Hematopoietic multipotent progenitor cell treated with erythropoietin and hydrocortisone succinate and interleukin-3 and kit ligand, for 17 days (in vitro differentiated cells): Measurements from ENCODE around the gene EML5.

Experiments
- DNase-seq: peaks from one replicate; pipeline ENCODE4 v3.0.0-alpha.2; 2015; ENCODE audit warnings: low spot score

EML5 gene

GRCh38 chr14:88707088-88707487, 85.7 kb downstream of the EML5 start:
- no peak for DNase-seq

GRCh38 chr14:88706425-88706824, 86.3 kb downstream of the EML5 start:
- no peak for DNase-seq

GRCh38 chr14:88698651-88699050, 94.1 kb downstream of the EML5 start:
- DNase-seq: no peak

- DNase-seq: no peak
Measured at GRCh38 chr14:88695870-88696269, 96.9 kb downstream of the EML5 start.

GRCh38 chr14:88688386-88688785, 104.4 kb downstream of the EML5 start:
- no peak for DNase-seq

GRCh38 chr14:88683119-88683518, 109.6 kb downstream of the EML5 start:
- DNase-seq: no peak

GRCh38 chr14:88682495-88683114, 110.1 kb downstream of the EML5 start:
- DNase-seq: no peak

- no peak for DNase-seq
Measured at GRCh38 chr14:88681755-88682494, 110.8 kb downstream of the EML5 start.

- DNase-seq: no peak
Measured at GRCh38 chr14:88669346-88669745, 123.4 kb downstream of the EML5 start.

GRCh38 chr14:88668448-88669116, 124.2 kb downstream of the EML5 start:
- DNase-seq: no peak

- peak; percentile 58 for DNase-seq
Measured at GRCh38 chr14:88667555-88668273, 125.0 kb downstream of the EML5 start.

GRCh38 chr14:88660056-88660455, 132.7 kb downstream of the EML5 start:
- DNase-seq: no peak

GRCh38 chr14:88639221-88639620, 153.5 kb downstream of the EML5 start:
- no peak for DNase-seq

GRCh38 chr14:88632512-88632911, 160.2 kb downstream of the EML5 start:
- DNase-seq: no peak

GRCh38 chr14:88631091-88631490, 161.7 kb downstream of the EML5 start:
- DNase-seq: no peak

GRCh38 chr14:88630565-88630964, 162.2 kb downstream of the EML5 start:
- DNase-seq: no peak

GRCh38 chr14:88628462-88628861, 164.3 kb downstream of the EML5 start:
- no peak for DNase-seq

GRCh38 chr14:88628033-88628432, 164.7 kb downstream of the EML5 start:
- DNase-seq: no peak

- no peak for DNase-seq
Measured at GRCh38 chr14:88625671-88626070, 167.1 kb downstream of the EML5 start.

- DNase-seq: no peak
Measured at GRCh38 chr14:88621100-88621499, 171.7 kb downstream of the EML5 start.

GRCh38 chr14:88618476-88618875, 174.3 kb downstream of the EML5 start:
- DNase-seq: no peak

- DNase-seq: no peak
Measured at GRCh38 chr14:88617479-88617878, 175.3 kb downstream of the EML5 start.

- no peak for DNase-seq
Measured at GRCh38 chr14:88616697-88617096, 176.1 kb downstream of the EML5 start.
